ENCODE data around the gene RND1. TPM values are rescaled to one million over a fixed set of nuclear protein-coding genes. Genes with fewer than 3 reads are reported as not detected.

RND1 gene
- total and polyA plus RNA-seq, 2 of the 13 experiments (the other 11 are each of a cell fraction or from before 2014, with no cell fraction given), result 1.8 to 1.9 TPM

- TF ChIP-seq NFIB (CRISPR knock-in tag; IDR thresholded peaks at IDR 0.05; ENCODE audit: borderline replicate concordance) (no peak), NCOR1 (IDR thresholded peaks at IDR 0.05; ENCODE audit: borderline replicate concordance, low read length) (no peak), MIER2 (CRISPR knock-in tag; IDR thresholded peaks at IDR 0.05) (0 out of 2 replicates have a peak, but pooled peaks have one; percentile 17), RAD21 (CRISPR knock-in tag; IDR thresholded peaks at IDR 0.05) (peak; percentile 92), ZNF704 (CRISPR knock-in tag; IDR thresholded peaks at IDR 0.05; ENCODE audit: borderline replicate concordance) (no peak), CEBPG (CRISPR knock-in tag; IDR thresholded peaks at IDR 0.05) (0 out of 2 replicates have a peak, but pooled peaks have one; percentile 3), SAP130 (CRISPR knock-in tag; IDR thresholded peaks at IDR 0.05; ENCODE audit: low read depth) (0 out of 2 replicates have a peak, but pooled peaks have one; percentile 26), SMC3 (IDR thresholded peaks at IDR 0.05; ENCODE audit: low read length) (peak; percentile 97), NR2F6 (IDR thresholded peaks at IDR 0.05) (no peak), NR2F6 (CRISPR knock-in tag; IDR thresholded peaks at IDR 0.05) (0 out of 2 replicates have a peak, but pooled peaks have one; percentile 8), USF2 (IDR thresholded peaks at IDR 0.05; ENCODE audit: low read depth, low read length) (no peak), USF2 (CRISPR knock-in tag; IDR thresholded peaks at IDR 0.05; ENCODE audit: borderline replicate concordance) (0 out of 2 replicates have a peak, but pooled peaks have one; percentile 13), SNAPC4 (CRISPR knock-in tag; IDR thresholded peaks at IDR 0.05) (no peak), ZNF605 (CRISPR knock-in tag; IDR thresholded peaks at IDR 0.05) (no peak), MBD4 (IDR thresholded peaks at IDR 0.05; ENCODE audit: borderline replicate concordance, low read length) (0 out of 2 replicates have a peak, but pooled peaks have one; percentile 30), MIXL1 (CRISPR knock-in tag; IDR thresholded peaks at IDR 0.05) (peak; percentile 54; the same call in 1 of the 2 replicates), CBX5 (CRISPR knock-in tag; IDR thresholded peaks at IDR 0.05; ENCODE audit: borderline replicate concordance) (no peak), STAG1 (CRISPR knock-in tag; IDR thresholded peaks at IDR 0.05) (peak; percentile 97), ZNF792 (CRISPR knock-in tag; IDR thresholded peaks at IDR 0.05) (peak; percentile 43; the same call in 1 of the 2 replicates), HMGA1 (CRISPR knock-in tag; conservative IDR thresholded peaks at IDR 0.05) (no peak), NFIC (IDR thresholded peaks at IDR 0.05; ENCODE audit: low read length) (peak; percentile 26; the same call in 1 of the 2 replicates), LCORL (IDR thresholded peaks at IDR 0.05) (no peak), LCORL (CRISPR knock-in tag; IDR thresholded peaks at IDR 0.05) (peak; percentile 46; the same call in 1 of the 2 replicates), ZFX (CRISPR knock-in tag; IDR thresholded peaks at IDR 0.05; ENCODE audit: low read depth) (peak; percentile 42; the same call in 1 of the 2 replicates)
These were observed 12.7 kb downstream of the RND1 start (continued) for GRCh38 chr12:48852734-48853688.

Data from HepG2 (cell line).